GM13977 (cell line): ENCODE results near the gene PKP4.

Experiments used
- DNase-seq: peaks from one replicate; pipeline ENCODE4 v3.0.0; 2012; ENCODE audit warnings: low spot score
- in situ Hi-C: fragments of 300-500 bp; cut with MboI; formaldehyde crosslinking; loops from one replicate; pipeline ENCODE4 v1.12.0; 2022; ENCODE audit warnings: low sequenced_read_pairs, low pct_unique_long_range_greater_than_20kb, mixed read lengths, inconsistent platforms; ENCODE audit not compliant: unreplicated experiment
- TF ChIP-seq, protein P1 (sequence below): IDR thresholded peaks from 2 replicates; pipeline ENCODE4 v1.5.1; 2012; ENCODE audit warnings: mild to moderate bottlenecking, control low read depth; ENCODE audit not compliant: insufficient read depth; ENCODE audit errors: extremely low read depth, missing control alignments

PKP4 gene

DNA sequence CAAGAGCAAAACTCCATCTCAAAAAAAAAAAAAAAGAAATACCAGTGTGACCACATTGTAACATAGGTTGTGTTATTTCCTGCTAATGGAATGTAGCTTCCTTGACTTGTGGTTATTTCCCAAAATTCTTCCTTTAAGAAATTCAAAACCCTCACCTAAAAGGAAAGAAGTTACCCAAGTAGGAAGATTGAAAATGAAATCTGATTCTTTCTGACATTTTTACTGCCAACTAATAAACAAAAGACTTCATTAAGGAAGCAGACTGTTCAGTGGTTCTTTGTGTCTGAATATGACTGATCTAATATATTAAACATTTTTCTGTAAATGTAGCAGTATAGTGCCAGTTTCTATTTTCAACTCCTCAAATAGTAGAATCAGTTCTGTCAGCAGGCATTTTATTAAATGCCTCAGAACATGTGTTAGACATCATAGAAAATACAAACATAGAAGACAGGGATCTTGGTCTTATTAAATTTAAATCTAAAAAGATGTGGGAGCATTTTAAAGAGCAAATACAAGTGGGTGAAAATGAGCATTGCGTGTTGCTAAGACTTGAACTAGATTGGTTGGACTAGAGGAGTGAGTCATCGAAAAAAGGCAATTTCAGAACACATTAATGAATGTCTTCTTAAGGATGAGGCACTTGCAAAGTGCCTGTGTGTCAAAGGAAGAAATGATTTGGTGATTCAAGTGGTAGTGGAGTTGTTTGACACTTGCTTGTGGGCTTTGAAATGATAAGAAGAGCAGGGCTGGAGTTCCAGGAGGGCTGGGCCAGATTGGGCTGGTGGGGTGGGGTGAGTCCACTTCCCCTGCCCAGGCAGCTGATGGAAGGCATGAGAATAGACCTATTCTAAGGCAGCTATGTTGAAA, 53.4 kb downstream of the PKP4 start:
- no peak for DNase-seq
- TF ChIP-seq, protein P1, sequence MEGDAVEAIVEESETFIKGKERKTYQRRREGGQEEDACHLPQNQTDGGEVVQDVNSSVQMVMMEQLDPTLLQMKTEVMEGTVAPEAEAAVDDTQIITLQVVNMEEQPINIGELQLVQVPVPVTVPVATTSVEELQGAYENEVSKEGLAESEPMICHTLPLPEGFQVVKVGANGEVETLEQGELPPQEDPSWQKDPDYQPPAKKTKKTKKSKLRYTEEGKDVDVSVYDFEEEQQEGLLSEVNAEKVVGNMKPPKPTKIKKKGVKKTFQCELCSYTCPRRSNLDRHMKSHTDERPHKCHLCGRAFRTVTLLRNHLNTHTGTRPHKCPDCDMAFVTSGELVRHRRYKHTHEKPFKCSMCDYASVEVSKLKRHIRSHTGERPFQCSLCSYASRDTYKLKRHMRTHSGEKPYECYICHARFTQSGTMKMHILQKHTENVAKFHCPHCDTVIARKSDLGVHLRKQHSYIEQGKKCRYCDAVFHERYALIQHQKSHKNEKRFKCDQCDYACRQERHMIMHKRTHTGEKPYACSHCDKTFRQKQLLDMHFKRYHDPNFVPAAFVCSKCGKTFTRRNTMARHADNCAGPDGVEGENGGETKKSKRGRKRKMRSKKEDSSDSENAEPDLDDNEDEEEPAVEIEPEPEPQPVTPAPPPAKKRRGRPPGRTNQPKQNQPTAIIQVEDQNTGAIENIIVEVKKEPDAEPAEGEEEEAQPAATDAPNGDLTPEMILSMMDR, result no peak
- in situ Hi-C loops, result no loop called here

DNA sequence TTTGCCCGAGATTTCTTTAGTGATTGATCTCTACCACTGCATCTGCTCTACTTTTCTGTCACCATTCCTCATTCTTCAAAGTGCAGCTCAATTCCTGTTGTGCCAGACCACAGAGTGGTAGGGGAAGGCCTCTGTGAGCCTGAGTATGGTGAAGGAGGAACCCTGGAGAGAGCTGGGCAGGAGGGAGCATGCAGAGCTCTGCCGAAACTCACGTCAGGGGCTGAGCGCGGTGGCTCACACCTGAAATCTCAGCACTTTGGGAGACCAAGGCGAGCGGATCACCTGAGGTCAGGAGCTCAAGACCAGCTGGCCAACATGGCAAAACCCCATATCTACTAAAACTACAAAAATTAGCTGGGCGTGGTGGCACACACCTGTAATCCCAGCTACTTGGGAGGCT, 54.1 kb downstream of the PKP4 start:
- in situ Hi-C loops, result no loop called here
- TF ChIP-seq, protein P1, result no peak
- DNase-seq, result no peak

DNA sequence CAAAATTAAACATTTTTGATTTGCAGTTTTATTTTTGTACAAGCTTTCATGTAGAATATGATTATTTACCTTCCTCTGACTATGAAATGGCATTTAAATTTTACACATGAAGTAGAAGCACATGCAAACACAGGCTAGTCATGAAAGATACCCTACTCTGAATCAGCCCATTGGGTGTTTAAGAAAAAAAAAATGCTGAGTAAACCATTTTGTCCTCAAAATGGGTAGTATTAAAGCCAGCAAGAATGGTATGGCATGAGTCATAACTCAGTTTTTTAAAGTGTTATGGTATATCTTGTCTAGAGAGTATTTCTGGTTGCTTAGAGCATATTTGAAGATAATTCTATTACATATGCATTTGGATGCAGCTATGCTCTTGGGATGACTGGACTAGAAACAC, 55.0 kb downstream of the PKP4 start:
- TF ChIP-seq, protein P1, result no peak
- in situ Hi-C loops, result no loop called here
- DNase-seq, result no peak

DNA sequence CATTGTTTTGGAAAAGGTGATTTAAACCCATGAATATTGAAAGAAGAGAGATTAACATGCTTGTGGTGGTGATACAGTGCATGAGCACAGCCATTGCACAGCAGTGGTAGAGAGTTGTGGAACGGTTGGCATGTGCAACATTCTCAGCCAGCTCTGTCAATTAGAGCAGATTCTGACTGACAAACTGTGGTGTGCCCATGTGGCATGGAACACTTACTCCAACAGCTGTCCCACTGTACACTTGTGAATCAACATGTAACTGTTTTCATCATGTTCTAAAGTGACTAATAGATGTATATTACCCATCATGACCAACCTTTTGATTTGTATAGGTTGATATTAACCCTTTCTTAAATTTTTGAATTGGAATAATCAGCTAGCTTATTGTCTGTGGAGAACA, 55.6 kb downstream of the PKP4 start:
- TF ChIP-seq, protein P1, result no peak
- no peak for DNase-seq
- in situ Hi-C loops, result no loop called here

DNA sequence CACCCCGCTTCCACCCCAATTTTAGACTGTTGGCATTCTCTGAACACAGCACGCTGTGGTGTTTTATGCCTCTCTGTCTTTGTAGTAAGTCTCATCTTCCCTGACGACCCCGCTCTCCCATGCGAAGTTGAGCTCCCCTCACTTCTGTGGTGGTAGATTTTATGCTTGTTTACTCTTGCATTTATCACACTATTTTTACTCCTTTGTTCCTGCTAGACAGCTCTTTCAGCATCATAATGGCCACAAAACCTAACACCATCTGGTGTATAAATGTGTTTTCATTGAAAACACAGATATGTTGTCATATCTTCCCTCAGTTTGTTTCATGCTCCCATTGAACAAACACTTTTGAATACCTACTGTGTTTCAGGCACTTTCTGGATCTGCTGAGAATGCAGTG, 57.1 kb downstream of the PKP4 start:
- DNase-seq, result no peak
- TF ChIP-seq, protein P1, result no peak
- in situ Hi-C loops, result no loop called here

DNA sequence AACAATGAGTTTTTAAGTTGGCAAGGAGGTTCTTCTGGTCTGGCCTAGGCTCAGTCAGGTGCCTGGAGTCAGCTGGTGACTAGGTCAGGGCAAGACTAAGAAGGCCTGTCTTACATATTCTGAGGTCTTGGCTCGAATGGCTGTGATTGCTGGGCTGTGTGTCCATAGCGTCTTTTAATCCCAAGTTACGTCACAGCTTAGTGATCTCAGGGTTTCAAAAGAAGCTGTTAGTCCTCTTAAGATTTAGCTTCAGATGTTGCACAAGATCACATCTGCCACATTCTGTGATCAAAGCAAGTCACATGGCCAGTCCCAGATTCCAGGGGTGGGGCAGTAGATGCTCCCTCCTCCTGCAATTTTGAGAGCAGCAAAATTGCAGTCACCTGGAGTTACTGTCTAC, 61.3 kb downstream of the PKP4 start:
- in situ Hi-C loops, result no loop called here
- DNase-seq, result no peak
- TF ChIP-seq, protein P1, result no peak
